ENCODE data around the gene ARSH.

GRCh38 chrX:2974961-2975360 is 31.4 kb upstream of the ARSH start:
- TF ChIP-seq CTCF (IDR thresholded peaks at IDR 0.05): no peak
- no peak for TF ChIP-seq EP300 (IDR thresholded peaks at IDR 0.05)
- TF ChIP-seq POLR2AphosphoS5 (IDR thresholded peaks at IDR 0.05): no peak

Data from suprapubic skin (tissue), 4 donors.